H1 (cell line): ENCODE results near the gene MOGAT2. TPM values are rescaled to one million over a fixed set of nuclear protein-coding genes. Genes with fewer than 3 reads are reported as not detected.

Source experiments
- CHD7 ChIP-seq: fragments of 300-600 bp; sonication (generic); IDR thresholded peaks from 2 replicates; pipeline ENCODE4 v1.7.1; 2012; ENCODE audit warnings: low read length, moderate library complexity, mild to moderate bottlenecking, inconsistent platforms; ENCODE audit not compliant: insufficient replicate concordance
- polyA plus RNA-seq, 7 experiments: library from polyadenylated mRNA; depleted of rRNA in 3 of 7; stranded (reverse) in 5 of 7; unstranded in 2 of 7; fragments of >200 nt in 5 of 7; fragments of 200-250 nt in 2 of 7; gene quantifications; 1 replicate in 5 of 7; 2 replicates in 1 of 7; 4 replicates in 1 of 7; pipeline versions ENCODE4 v1.2.1 to v1.2.3, GENCODE V29; 2011 to 2013; ENCODE audit warnings: missing spikeins in 2 of 7, mixed read lengths in 2 of 7
- total RNA-seq: library from RNA; stranded (reverse); fragmentation: NEBNext Ultra II Directional; extraction: Animal tissue kit (Norgen Biotek cat#: 25700); gene quantifications from 2 replicates; pipeline ENCODE4 v1.2.1, GENCODE V29; 2021

Gene MOGAT2
- total and polyA plus RNA-seq, 2 of the 8 experiments (the other 6 are each of a cell fraction or from before 2014, with no cell fraction given) = not detected

GRCh38 chr11:75715688-75716087, 1.9 kb upstream of the MOGAT2 start (continued):
- TF ChIP-seq CHD7 = no peak
